Smooth muscle cell (in vitro differentiated cells): ENCODE results near the gene CACNA1F. TPM values are rescaled to one million over a fixed set of nuclear protein-coding genes. Genes with fewer than 3 reads are reported as not detected.

Experiments
- DNase-seq: peaks from one replicate; lab custom pipeline; 2025; ENCODE audit not compliant: unreplicated experiment; lab: John Stamatoyannopoulos, UW
- H2AFZ ChIP-seq: fragments of 200-600 bp; sonication (generic); 2 replicates; pipeline ENCODE4 v1.6.0; 2016; ENCODE audit warnings: antibody characterized with exemption, low read depth, mild to moderate bottlenecking
- H3F3A ChIP-seq: fragments of 200-600 bp; sonication (generic); 2 replicates; pipeline ENCODE4 v1.6.0; 2017; ENCODE audit warnings: antibody characterized with exemption, low read depth
- H3K27ac ChIP-seq: fragments of 200-600 bp; sonication (generic); 2 replicates; pipeline ENCODE4 v1.5.1; 2016; ENCODE audit warnings: low read depth, mild to moderate bottlenecking
- H3K27me3 ChIP-seq: fragments of 200-600 bp; sonication (generic); 2 replicates; pipeline ENCODE4 v1.6.1; 2016; ENCODE audit warnings: low read depth, mild to moderate bottlenecking
- H3K36me3 ChIP-seq: fragments of 200-600 bp; sonication (generic); 2 replicates; pipeline ENCODE4 v1.5.1; 2016; ENCODE audit warnings: low read depth
- H3K4me1 ChIP-seq: fragments of 200-600 bp; sonication (generic); 2 replicates; pipeline ENCODE4 v1.5.1; 2016; ENCODE audit warnings: low read depth
- H3K4me2 ChIP-seq: fragments of 200-600 bp; sonication (generic); 2 replicates; pipeline ENCODE4 v1.6.0; 2016; ENCODE audit warnings: mild to moderate bottlenecking
- H3K4me3 ChIP-seq: fragments of 200-600 bp; sonication (generic); 2 replicates; pipeline ENCODE4 v1.5.1; 2016; ENCODE audit warnings: mild to moderate bottlenecking
- H3K79me2 ChIP-seq: fragments of 200-600 bp; sonication (generic); 2 replicates; pipeline ENCODE4 v1.6.0; 2016; ENCODE audit warnings: low read depth, mild to moderate bottlenecking
- H3K9ac ChIP-seq: fragments of 200-600 bp; sonication (generic); 2 replicates; pipeline ENCODE4 v1.6.0; 2016; ENCODE audit warnings: low read depth
- H3K9me3 ChIP-seq: fragments of 200-600 bp; sonication (generic); replicated peaks from 2 replicates; pipeline ENCODE4 v1.5.1; 2016; ENCODE audit warnings: low read depth
- H4K20me1 ChIP-seq: fragments of 200-600 bp; sonication (generic); 2 replicates; pipeline ENCODE4 v1.6.0; 2016; ENCODE audit warnings: low read depth
- WGBS: methylation state at CpG from one replicate; pipeline ENCODE4 v1.1.7; 2016; ENCODE audit warnings: low lambda C conversion rate; 5-methylcytosine and 5-hydroxymethylcytosine counted together
- polyA plus RNA-seq: library from polyadenylated mRNA; unstranded; fragments of >200 nt; fragmentation: Nextera tagmentation; extraction: Ambion mirVana; gene quantifications from 2 replicates; pipeline ENCODE4 v1.2.1, GENCODE V29; 2016
- total RNA-seq: library from RNA; depleted of rRNA; stranded (reverse); fragments of >200 nt; gene quantifications from 2 replicates; pipeline ENCODE4 v1.2.3, GENCODE V29; 2014
- TF ChIP-seq, protein P1 (sequence below): fragments of 200-600 bp; sonication (generic); IDR thresholded peaks from 2 replicates; pipeline ENCODE4 v1.5.1; 2017; ENCODE audit warnings: borderline replicate concordance, mild to moderate bottlenecking, antibody characterized with exemption; ENCODE audit not compliant: insufficient read depth, poor library complexity, severe bottlenecking

CACNA1F gene
- total and polyA plus RNA-seq, 2 experiments from 2014 or later = 0.34 TPM; not detected in 1

- no peak for DNase-seq
- H3K9me3 ChIP-seq = no peaks in the 10 kb centered on the region
- peaks cover 5% of the 10 kb centered on the region for H4K20me1 ChIP-seq
- WGBS = 79% methylated on average over 19 of the region's 19 CpGs
- H3K4me2 ChIP-seq = no peak overlapping the region
- H3K79me2 ChIP-seq = peaks cover 3% of the 10 kb centered on the region
- H3K36me3 ChIP-seq = no peaks in the 10 kb centered on the region
- H3K27ac ChIP-seq = no peak overlapping the region
- H3F3A ChIP-seq = no peaks in the 10 kb centered on the region
- no peaks in the 10 kb centered on the region for H3K27me3 ChIP-seq
- no peak overlapping the region for H3K9ac ChIP-seq
- H3K4me1 ChIP-seq = no peaks in the 10 kb centered on the region
- TF ChIP-seq, protein P1, sequence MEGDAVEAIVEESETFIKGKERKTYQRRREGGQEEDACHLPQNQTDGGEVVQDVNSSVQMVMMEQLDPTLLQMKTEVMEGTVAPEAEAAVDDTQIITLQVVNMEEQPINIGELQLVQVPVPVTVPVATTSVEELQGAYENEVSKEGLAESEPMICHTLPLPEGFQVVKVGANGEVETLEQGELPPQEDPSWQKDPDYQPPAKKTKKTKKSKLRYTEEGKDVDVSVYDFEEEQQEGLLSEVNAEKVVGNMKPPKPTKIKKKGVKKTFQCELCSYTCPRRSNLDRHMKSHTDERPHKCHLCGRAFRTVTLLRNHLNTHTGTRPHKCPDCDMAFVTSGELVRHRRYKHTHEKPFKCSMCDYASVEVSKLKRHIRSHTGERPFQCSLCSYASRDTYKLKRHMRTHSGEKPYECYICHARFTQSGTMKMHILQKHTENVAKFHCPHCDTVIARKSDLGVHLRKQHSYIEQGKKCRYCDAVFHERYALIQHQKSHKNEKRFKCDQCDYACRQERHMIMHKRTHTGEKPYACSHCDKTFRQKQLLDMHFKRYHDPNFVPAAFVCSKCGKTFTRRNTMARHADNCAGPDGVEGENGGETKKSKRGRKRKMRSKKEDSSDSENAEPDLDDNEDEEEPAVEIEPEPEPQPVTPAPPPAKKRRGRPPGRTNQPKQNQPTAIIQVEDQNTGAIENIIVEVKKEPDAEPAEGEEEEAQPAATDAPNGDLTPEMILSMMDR = no peak
- no peak overlapping the region for H2AFZ ChIP-seq
- H3K4me3 ChIP-seq = no peak overlapping the region
Observed at GRCh38 chrX:49276671-49277534, 43.8 kb upstream of the CACNA1F start.

DNA sequence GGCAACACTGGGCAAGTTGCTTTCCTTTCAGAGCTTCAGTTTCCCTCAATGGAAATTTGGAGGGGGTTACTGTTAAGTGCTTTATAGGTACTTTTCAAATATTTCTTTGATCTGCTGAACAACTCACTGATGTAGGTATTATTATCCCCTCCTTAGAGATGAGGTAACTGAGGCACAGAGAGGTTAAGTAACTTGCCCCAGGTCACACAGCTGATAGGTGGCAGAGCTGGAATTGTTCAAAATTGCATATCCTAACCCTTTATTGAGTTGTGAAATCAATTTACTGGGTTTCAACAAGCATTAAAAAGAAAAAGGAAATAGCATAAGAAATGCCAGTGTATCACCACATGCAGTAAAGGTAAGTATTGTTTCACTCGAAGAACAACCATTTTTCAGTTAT lies 43.1 kb upstream of the CACNA1F start:
- H3K79me2 ChIP-seq = peaks cover 10% of the 10 kb centered on the region
- no peak overlapping the region for H2AFZ ChIP-seq
- TF ChIP-seq, protein P1 = no peak
- H3K4me2 ChIP-seq = no peak overlapping the region
- H3K4me3 ChIP-seq = no peak overlapping the region
- 63% methylated on average over 1 of the region's 1 CpG for WGBS
- no peak for DNase-seq
- H3K27ac ChIP-seq = no peak overlapping the region
- H3K36me3 ChIP-seq = no peaks in the 10 kb centered on the region
- no peaks in the 10 kb centered on the region for H3K9me3 ChIP-seq
- no peak overlapping the region for H3K9ac ChIP-seq
- H4K20me1 ChIP-seq = peaks cover 5% of the 10 kb centered on the region
- no peaks in the 10 kb centered on the region for H3K27me3 ChIP-seq
- no peaks in the 10 kb centered on the region for H3K4me1 ChIP-seq
- H3F3A ChIP-seq = no peaks in the 10 kb centered on the region

GRCh38 chrX:49273181-49273727 lies 40.1 kb upstream of the CACNA1F start:
- Histone ChIP-seq H3K27me3 (no peaks in the 10 kb centered on the region), H3K4me3 (no peak overlapping the region), H3K9ac (no peak overlapping the region), H3F3A (no peaks in the 10 kb centered on the region), H3K4me1 (peaks cover 1% of the 10 kb centered on the region), H3K4me2 (no peak overlapping the region), H2AFZ (no peak overlapping the region), H3K27ac (no peak overlapping the region), H3K79me2 (peaks cover 19% of the 10 kb centered on the region), H3K9me3 (no peaks in the 10 kb centered on the region), H4K20me1 (peaks cover 5% of the 10 kb centered on the region), H3K36me3 (no peaks in the 10 kb centered on the region)
- DNase-seq = no peak
- 88% methylated on average over 8 of the region's 8 CpGs for WGBS
- TF ChIP-seq, protein P1 = no peak
